ENCODE results near the gene MBD5. TPM values are rescaled to one million over a fixed set of nuclear protein-coding genes. Genes with fewer than 3 reads are reported as not detected.

Gene MBD5
- total RNA-seq, 1 experiment from 2014 or later: 33.7 TPM

GRCh38 chr2:148555622-148556294 lies 534.9 kb downstream of the MBD5 start (continued):
- TF ChIP-seq MXD4 (CRISPR knock-in tag; IDR thresholded peaks at IDR 0.05; ENCODE audit: borderline replicate concordance) (no peak), NR1H2 (CRISPR knock-in tag; IDR thresholded peaks at IDR 0.05) (no peak), GABPB1 (CRISPR knock-in tag; IDR thresholded peaks at IDR 0.05) (no peak), NFATC4 (CRISPR knock-in tag; IDR thresholded peaks at IDR 0.05) (no peak), ATF6 (CRISPR knock-in tag; IDR thresholded peaks at IDR 0.05) (no peak), CTCF (IDR thresholded peaks at IDR 0.05) (no peak), ZNF219 (CRISPR knock-in tag; IDR thresholded peaks at IDR 0.05; ENCODE audit: borderline replicate concordance) (no peak), ZNF512 (CRISPR knock-in tag; IDR thresholded peaks at IDR 0.05; ENCODE audit: borderline replicate concordance) (no peak), RORB (CRISPR knock-in tag; IDR thresholded peaks at IDR 0.05) (no peak), ZSCAN18 (CRISPR knock-in tag; IDR thresholded peaks at IDR 0.05) (no peak), GRHL2 (CRISPR knock-in tag; IDR thresholded peaks at IDR 0.05; ENCODE audit: insufficient replicate concordance, severe bottlenecking) (no peak), TCF7 (CRISPR knock-in tag; IDR thresholded peaks at IDR 0.05; ENCODE audit: low read depth) (no peak)

GRCh38 chr2:148557844-148558436 lies 537.0 kb downstream of the MBD5 start:
- peaks cover 17% of the 10 kb centered on the region for H3K9me3 Mint-ChIP-seq
- no peak overlapping the region for H3K4me3 Mint-ChIP-seq
- ATAC-seq: no peak
- ChIA-PET CTCF (no interaction called here), POLR2A (no interaction called here)
- no peak overlapping the region for H3K27ac Mint-ChIP-seq
- H3K4me1 Mint-ChIP-seq: peaks cover 9% of the 10 kb centered on the region
- peaks cover 9% of the 10 kb centered on the region for H3K27me3 Mint-ChIP-seq (ENCODE audit: low read depth)
- H3K36me3 Mint-ChIP-seq: peaks cover 8% of the 10 kb centered on the region; the same call in 1 of the 2 replicates
- DNase-seq (ENCODE audit: low spot score): no peak
- no peak for TF ChIP-seq ZBTB43 (CRISPR knock-in tag; IDR thresholded peaks at IDR 0.05)
- TF ChIP-seq CTCF (IDR thresholded peaks at IDR 0.05): no peak
- no peak for TF ChIP-seq NR2C2 (CRISPR knock-in tag; IDR thresholded peaks at IDR 0.05)
- TF ChIP-seq PREB (CRISPR knock-in tag; IDR thresholded peaks at IDR 0.05; ENCODE audit: borderline replicate concordance): no peak
- TF ChIP-seq PRDM15 (CRISPR knock-in tag; IDR thresholded peaks at IDR 0.05): no peak
- no peak; the same call in 1 of the 2 replicates for TF ChIP-seq GTF2I (CRISPR knock-in tag; conservative IDR thresholded peaks at IDR 0.05)
- no peak for TF ChIP-seq ZSCAN18 (CRISPR knock-in tag; IDR thresholded peaks at IDR 0.05)
